HG03064 (cell line): ENCODE results near the gene AP1S1.

Experiments used
- ATAC-seq: cut with Tn5 transposase; IDR thresholded peaks from one replicate; pipeline ENCODE4 v1.9.1; 2021; ENCODE audit warnings: low read depth; ENCODE audit not compliant: unreplicated experiment

Gene AP1S1

DNA sequence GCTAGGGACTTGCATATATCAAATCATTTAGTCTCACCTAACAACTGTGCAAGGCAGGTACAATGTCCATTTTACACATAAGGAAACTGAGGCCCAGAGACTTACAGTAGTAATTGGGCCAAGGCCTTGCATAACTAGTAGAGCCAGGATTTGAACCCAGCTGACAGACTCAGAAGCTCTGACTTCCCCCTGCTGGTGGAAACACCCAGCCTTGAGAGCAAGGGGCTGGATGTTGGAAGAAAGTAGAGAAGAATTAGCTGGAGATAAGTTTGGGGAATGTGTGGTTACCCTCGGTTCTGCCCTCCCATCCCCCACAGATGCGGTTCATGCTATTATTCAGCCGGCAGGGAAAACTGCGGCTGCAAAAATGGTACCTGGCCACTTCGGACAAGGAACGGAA is 2.0 kb downstream of the AP1S1 start:
- no peak for ATAC-seq

DNA sequence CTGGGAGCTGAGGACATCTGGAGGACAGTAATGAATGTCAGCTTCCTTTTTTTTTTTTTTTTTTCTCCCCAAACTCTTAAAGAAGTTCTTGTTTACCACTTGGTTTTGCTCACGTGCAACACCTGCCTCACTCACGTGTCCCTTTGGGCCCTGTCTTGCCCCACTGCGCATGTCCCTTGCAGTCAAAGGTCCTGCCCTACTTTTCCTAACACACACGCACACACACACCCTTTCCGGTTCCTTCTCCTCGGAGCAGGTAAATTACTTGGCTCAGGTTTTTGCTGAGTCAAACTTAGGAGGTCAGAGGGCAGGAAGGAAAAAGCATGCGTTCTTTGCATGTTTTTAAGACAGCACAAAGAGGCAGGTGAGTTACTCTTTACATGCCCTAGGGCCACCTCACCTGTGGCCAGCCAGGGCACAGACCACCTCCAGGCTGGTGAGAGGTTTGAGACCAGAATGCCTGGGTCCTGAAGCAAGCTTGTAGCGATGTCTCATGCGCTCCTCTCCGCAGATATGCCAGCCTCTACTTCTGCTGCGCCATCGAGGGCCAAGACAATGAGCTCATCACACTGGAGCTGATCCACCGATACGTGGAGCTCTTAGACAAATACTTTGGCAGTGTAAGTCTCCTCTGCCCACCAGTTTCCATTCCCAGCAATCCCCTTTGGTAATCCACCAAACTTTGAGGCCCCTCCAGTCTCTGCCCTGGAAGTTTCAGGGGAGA is 2.8 kb downstream of the AP1S1 start:
- ATAC-seq, result no peak

DNA sequence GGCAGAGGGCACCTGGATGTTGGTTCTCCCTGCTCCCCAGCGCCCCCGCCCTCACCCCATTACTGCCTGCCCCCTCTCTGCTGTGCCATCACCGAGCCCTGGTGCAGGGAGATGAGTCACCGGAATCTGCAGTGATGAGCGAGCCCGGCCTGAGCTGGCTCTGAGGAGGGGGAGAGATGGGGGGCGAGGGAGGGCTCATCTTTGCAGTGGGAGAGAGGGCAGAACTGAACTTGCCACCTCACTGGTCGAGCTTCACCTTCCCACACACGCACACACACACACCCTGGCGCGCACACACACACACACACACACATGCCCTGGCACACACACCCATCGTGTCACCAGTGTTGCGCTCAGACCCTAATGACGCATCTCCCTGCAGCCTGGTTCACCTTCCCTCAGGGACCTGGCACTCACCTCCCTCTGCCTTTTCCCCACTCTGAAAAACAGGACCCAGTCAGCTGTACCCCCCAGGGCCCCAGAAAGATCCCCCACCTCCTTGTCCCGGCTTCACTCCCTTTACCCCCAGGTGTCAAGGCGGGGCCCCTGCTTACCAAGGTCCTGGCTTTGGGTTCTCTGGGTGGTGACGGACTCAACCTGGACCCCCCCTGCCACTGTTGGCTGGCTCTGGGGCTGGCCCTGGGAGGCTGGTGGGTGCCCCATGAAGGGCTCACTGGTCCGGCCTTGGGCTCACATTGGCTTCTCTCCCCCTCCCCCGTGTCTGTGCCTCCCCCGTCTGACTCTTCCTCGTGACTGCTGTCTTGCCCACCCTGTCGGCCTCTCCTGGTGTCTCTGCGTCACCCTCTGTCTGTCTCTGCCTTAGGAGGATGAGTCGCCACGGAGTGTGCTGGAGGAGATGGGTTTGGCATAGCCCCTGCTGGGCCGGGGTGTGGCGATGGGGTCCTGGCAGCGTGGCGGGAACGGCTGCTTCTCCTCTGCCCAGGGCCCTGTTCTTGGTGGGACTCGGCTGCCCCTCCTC is 5.7 kb downstream of the AP1S1 start:
- ATAC-seq, result no peak

DNA sequence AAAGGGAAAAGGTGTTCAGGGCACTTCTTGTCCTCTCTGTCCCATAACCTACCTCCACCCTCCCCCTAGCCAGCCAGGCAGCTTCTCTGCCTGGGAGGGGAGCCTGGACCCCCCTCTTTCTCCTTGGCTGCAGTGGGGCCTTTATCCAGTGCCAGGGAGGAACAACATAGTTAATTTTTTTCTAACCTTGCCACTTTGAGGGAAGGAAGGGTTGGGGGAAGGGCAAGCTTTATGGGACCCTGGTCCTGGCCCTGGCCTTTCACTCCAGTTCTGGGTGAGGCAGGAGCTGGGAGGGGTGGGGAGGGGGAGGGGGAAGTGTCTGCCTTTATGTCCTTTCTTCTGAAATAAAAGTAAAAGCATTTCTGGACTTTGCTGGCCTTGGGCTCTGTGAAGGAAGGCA is 6.6 kb downstream of the AP1S1 start:
- ATAC-seq, result no peak

DNA sequence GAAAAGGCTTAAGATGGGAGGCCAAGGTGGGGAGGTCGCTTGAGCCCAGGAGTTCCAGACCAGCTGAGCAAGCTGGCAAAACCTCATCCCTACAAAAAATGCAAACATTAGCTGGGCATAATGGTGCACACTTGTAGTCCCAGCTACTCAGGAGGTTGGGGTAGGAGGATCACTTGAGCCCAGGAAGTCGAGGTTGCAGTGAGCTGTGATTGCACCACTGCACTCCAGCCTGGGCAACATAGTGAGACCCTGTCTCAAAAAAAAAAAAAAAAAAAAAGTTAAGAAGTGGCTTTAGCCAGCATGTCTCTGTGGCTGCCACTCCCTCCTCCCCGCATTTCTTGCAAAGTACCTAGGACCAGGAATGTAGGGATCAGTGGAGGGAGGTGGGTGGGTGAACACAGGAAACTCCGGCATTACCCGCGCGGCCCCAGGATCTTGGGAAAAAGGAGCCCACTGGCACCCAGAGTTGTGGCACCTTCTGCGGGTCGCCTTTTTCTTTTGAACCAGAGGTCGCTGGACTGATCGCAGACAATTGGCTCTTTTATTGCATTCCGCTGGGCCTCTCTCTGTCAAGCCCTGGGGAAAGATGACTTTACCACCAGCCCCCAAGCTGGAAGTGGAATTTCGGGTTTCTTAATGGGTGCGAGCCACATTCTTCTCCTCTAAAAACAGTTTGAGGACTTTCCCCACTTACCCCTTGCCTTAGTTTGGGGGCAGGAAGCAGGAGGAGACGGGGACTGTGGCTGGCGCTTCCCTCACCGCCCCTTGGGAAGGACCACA is 7.6 kb downstream of the AP1S1 start:
- ATAC-seq, result no peak

DNA sequence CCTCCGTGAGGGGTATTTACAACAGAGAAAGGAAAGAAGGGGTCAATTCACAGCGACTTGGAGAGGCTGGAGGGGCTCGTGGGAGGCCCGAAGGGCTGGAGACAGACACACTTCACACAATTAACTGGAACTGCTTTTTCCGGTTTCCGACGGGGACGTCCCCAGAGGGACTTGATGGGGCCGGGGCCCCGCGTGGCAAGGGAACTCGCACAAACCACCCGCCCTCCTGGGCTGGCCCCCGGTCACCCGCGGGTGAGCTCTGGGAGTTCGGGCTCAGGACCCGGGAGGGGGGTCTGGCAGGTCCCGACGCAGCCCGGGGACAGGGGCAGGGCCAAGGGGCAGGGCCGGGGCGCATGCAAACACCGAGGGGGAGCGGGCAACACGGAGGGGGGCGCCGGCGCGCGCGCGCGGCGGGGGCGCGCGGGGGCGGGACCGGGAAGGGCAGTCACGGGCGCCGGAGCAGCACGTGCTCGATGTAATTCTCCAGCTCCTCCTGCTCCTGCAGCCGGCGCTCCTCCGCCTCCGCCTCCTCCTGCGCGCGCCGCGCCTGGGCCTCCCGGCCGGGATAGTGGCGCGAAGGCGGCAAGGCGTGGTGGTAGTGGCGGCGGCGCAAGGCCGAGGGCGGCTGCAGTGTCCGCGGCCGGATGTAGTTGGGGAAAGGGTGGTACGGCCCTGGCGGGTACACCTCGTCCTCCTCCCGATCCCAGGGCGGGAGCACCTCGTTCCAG is 8.4 kb downstream of the AP1S1 start:
- no peak for ATAC-seq

DNA sequence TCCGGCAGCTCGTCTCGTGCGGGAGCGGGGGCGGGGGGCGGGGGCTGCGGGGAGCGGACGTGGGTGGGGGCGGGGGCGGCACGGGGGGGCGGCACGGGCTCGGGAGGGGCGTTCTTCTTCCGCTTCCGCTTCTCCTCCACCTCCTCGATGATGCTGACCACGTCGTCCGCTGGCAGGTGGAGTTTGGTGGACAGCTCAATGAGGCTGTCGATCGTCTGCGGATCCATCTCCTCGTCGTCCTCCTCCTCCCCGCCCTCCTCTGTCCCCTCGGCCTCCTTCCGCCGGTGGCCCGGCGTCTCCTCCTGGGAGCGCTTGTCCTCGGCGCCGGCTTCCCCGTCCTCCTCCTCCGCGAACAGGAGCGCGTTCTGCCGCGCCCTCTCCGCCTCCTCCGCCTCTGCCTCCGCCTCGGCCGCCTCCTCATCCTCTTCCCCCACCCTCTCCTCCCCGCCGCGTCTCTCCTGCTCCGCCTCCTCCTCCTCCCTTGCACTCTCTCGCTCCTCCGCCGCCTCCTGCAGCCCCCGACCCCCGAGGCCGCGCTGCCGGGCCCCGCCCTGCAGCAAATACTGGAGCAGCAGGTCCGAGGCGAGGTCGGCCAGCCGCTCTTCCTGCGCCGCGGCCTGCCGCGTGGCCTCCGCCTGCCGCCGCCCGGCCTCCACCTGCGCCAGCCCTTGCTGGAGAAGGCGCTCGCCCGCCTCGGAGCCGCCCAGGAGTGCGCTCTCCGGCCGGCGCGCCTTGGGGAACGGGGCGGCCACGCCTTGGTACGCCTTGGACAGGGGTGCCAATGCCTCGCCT is 9.2 kb downstream of the AP1S1 start:
- ATAC-seq, result no peak

DNA sequence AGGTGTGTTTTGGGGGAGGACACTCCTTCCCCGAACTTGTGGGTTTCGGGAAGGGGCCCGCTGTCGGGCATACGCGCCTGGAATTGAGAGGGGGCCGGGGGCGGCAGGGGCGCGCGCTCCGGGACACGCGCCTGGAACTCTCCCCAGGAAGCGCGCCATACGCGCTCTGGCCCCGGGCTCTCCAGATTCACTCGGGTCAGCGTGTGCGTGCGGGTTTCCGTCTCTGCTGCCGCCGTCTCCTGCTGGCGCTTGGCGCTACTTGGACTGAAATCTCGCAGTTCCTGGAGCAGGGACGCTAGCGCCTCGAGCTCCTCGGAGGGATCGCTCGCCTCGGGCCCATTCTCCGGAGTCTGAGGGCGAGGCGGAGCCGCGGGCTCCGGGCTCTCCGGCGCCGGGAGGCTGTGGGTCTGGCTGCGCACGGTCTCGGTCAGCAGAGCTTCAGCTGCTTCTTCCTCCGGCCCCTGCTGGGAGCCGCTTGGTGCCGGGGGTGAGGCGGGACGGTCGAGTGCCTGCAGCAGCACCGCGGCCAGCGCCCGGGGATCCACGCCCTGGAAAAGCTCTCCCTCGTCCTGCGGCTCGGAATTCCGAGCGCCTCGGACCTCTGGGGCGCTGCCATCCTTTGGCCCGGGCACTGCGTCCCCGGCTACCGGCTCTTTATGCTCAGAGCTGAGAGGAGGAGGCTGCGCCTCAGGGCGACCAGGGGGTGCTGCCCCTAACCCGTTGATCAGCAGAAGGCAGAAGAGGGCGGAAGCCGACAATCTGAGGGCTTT is 10.0 kb downstream of the AP1S1 start:
- no peak for ATAC-seq

DNA sequence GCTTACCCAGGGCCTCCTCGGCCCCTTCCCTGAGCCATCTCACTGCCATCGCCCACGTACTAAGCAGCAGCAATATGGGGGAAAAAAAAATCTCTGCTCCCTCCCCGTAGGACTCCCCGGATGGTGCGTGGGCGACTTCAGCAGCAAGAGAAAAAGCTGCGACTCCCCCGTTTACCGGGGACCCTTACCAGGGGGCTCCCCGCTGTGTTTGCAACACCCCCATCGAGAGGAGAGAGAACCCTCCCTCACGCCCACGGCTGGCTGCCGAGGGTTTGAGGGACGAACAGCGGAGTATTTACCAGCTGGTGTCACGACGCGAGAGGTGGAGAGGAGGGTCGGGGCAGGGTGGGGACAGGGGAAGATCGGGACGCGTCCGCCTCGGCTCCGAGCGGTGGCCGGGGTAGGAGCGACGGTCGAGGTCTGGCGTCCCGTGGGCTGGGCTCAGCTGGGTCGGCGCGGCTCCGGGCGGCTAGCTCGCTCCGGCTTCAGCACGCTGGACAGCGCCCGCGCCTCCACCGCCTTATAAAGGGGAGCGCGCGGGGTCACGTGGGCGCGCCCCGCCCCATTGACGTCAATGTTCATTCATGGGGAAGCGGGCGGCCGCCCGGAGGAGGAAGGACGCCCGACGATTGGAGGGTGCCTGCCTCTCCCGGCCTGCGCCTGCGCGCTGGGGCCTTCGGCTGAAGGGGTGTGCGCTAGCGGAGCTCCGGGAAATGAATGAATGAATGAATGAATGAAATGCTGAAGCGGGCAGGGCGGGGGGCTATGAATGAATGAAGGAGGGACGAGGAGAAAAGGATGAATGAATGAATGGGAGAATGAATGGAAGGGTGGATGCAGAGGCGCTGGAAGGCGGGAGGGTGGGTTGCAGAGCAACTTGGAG is 11.0 kb downstream of the AP1S1 start, which contains the start of gene VGF:
VGF (minus strand) TSS at position 495 of the 883 bp plus-strand sequence. CDS start 726 bp downstream, outside the sequence.
- peak; percentile 56 for ATAC-seq

DNA sequence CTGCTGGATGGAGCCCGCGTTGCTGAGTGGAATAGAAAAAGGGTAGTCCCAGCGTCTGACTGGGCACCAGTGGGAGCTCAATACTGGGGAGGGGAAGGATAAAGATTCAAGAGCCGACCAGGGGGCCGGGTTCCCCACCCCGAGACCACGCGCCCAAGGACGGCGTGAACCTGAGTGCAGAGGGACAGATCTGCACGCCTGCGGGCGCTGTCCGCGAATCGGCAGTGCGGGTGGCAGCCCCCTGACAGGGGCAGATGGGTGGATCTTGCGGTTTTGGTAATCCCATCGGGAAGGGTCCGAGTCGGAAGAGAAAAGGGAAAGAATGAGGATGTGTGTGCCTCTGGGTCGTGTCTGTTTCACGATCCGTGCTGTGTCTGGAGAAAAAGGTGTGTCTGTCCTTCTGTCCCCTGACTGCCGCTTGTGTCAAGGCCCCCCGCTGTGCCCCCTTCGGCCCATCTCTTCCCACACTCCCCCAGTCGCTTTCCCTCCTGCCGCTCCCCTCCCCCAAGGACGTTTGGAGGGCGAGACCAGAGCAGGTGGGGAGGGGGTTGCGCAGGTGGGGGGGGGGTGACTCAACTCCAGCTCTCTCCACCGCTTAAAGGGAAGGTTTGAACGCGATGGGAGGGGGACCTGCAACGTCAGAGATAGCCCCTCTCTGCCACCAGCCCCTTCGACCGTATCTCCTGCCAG is 11.8 kb downstream of the AP1S1 start:
- ATAC-seq, result no peak

DNA sequence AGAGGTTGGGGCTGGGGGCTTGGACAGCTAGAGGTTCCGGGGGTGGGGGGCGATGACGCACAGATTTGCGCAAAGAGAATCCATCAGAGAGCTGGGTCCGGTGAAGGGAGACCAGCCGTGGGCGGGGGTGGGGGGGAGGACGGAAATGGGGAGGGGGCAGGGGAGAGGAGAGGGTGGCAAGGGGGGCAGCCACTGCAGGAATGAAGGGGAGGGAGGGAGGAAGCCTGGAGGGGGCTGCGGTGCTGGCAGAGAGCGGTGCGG is 12.3 kb downstream of the AP1S1 start:
- ATAC-seq, result no peak

DNA sequence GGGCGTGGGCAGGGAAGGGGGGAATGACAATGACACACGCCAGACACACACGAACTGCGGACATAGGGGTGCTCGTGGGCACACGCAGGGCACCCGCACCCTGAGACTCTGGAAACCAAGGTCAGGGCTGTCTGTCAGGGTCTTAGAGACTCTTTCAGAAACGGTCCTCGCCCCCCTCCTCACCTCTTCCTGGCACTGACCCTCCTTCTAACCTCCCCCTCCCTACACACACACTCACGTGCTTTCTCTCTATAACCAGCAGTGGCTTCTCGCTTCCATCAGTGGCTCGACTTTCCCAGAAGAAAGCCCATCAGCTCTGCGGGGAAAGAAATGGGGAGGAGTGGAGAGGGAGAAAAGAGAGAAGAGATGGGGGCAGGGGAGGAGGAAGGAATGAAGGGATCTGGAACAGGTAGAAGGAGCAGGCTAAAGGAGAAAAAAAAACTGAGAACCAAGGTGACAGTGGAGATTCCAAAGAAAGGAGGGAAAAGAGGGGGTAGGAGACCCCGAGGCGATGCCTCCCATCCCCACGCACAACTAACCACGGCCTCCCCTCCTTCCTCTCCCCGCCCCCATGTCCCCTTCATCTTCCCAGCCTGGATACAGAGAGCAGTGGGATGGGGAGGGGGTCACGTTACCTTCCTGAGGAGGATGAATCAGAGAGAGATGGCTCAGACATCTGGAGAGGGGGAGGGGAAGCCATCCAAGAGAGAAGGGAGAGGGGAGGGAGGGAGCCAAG is 12.8 kb downstream of the AP1S1 start:
- ATAC-seq, result no peak

DNA sequence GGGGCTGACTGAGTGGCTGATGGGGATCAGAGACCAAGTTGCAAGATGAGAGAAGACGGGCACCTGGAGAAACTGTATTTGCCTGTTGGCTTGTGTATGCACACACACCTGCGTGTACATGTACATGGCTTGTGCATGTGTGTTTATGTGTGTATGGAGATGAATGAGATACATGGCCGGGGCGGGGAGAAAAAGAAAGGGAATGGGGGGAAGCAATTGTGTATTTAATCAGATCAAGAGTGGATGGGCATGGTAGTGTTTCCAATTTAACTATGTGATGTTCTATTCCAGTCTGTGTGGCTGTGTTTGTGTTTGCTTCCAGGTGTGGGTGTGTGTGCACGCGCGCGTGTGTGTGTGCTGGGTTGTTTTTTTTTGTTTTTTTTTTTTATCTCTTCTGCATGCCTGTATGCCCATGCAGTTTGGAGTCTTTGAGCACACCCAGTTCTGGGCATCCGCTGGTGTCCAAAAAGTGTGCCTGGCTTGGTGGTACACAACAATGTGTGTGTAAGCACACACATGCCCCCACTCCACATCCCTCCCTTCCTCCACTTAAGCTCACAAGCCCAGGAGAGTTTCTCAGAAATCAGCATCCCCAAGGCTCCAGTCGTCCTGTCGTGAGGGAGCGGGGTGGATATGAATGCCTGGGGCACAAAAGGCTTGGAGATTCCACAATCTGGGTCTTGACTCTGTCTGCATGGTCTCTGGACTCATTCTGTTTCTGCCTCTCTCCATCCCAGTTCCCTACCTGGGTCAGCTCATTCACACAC is 13.6 kb downstream of the AP1S1 start:
- no peak for ATAC-seq

DNA sequence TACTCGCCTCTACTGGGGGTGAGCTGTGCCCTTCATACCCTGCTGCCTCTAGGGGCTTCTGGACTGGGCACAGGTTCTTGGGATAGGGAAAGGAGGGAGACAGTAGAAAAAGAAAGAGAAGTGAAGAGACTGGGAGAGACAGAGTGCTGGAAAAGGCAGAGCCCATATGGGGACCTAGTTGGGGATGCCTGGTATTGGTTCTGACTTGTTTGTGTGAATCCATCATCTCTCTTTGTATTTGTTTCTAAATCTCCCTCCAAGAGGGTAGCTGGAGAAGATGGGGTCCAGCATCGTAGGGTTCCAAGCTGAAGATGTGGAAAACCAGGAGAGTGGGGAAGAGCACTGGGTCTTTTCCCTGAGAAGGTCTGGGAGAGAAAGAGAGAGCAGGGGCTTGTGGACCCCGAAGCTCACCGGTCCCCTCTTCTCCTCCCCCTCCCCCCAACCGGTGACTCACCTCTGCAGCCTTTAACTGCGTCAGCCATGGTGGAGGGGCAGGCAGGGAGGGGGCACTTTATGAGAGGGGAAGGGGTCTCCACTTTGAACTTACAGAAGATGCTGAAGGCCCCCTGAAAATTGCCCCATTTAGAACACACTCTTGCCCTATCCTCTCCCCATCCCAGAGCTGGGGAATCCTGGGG is 14.3 kb downstream of the AP1S1 start:
- ATAC-seq, result no peak

DNA sequence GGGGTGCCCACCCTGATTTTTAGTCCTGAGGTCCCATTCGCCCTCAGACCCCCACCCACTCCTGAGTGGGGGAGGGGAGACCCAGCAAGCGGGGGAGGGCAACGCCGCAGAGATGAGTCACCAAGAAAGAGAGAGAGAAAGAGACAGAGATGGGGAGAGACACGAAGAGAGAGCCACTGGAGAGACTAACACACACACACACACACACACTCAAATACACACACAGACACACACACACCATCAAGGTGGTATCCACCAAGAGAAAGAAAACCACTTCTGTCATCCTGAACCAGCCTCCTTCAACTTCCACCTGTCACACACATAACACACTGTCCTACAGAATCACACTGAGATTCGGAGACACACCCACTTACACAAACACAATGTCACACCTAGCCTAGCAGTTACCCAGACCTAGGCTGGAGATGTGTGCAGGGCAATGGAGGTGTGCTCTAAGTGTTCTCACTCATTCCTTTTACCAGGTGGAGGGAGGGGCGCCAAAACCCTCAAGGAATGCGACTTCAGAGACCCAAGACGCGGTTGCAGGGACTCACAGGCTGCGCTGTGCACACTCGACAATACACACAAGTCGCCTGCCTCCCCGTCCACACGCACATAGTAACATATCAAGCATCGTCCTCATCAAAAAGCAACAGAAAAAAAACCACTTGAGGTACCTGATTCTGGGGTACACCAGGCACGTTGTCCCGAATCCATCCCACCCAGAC is 15.0 kb downstream of the AP1S1 start:
- ATAC-seq, result no peak
